ENCODE measurements around the gene RASGEF1C.

RASGEF1C gene

DNA sequence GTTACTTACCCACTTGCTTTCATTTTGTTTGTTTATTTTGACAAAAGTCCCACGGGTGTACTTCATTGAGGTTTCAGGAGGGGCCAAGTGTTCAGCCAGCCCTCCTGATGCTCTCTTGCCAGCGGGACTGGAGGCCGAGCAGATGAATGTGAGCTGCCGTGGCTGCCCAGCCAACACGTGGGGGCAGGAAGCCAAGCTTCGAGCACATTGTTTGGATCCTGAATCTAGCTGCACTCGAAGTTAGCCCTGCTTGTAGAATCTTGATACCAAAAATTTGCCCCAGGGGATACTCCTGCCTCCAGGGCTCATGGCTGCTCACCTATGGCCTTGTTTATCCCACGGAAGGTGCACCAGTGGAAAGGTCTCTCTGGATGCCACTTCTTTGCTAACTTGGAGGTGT lies 49.3 kb downstream of the RASGEF1C start:
- no peak for DNase-seq

GRCh38 chr5:180157866-180158265 lies 51.1 kb downstream of the RASGEF1C start:
- no peak for DNase-seq

DNA sequence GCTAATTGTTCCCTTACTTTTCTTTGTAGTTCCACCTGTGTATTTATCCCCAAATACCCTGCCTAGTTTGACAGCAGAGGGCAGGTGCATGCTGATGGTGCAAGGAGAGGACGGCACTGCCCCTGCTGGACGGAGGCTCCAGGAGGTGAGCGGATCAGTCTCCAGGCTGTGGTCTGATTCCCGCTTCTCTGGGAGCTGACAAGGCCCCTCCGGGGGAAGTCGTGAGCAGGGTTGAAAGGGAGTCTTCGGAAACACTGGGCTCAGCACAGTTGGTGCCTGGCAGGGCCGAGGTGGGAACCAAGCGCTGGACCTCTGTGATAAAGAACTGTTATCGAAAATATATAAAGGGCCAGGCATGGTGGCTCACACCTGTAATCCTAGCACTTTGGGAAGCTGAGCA lies 52.9 kb downstream of the RASGEF1C start:
- no peak for DNase-seq

DNA sequence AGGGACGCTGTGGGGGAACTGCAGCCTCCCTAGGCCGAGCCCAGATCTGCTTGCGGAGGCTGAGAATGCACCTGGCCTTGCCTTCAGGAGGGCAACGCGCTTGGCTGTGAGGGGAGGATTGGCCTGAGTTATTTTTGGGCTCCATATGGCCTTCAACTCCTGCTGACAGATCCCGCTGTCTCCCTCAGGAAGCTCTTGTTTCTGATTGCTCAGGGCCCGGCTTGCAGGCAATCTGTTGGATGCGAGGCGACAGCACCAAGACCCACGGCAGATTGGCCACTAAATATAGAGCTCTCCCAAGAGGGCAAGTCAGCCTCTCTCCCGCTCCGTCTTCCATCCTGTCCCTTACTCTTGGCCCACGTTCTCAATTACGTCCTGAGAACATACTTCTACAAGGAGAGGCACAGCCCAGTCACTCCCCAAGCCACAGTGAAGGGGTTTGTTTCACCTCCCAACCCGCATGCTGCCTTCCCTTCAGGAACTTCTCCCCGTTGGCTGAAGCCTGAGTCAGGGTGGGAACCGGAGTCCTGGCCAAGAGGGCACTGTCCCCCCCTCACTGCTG lies 53.6 kb downstream of the RASGEF1C start:
- no peak for DNase-seq

DNA sequence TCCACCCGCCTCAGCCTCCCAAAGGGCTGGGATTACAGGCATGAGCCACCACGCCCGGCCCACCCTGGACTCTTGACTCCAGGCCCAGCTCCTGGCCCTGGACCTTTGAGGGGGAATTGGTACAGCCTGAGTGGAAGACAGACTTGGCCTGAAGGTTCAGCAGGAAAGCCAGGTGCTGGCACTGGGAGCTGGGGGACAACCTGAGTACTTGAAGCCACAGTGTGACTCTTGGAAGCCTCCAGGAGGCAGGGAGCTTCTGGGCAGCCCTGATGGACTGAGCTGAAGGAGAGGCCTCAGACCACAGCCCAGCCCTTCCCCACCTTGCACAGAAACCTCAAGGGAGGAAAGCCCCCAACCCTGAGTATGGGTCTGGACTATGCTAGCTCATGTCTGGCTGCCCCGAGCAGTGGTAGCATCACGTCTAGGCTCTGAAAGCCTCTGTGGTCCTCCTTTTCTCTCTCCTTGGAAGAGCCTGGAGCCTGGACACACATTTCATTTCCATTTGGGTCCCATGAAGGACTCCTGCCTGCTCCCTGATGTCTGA lies 54.1 kb downstream of the RASGEF1C start:
- DNase-seq, result no peak

GRCh38 chr5:180153991-180154390 lies 55.0 kb downstream of the RASGEF1C start:
- DNase-seq, result no peak

DNA sequence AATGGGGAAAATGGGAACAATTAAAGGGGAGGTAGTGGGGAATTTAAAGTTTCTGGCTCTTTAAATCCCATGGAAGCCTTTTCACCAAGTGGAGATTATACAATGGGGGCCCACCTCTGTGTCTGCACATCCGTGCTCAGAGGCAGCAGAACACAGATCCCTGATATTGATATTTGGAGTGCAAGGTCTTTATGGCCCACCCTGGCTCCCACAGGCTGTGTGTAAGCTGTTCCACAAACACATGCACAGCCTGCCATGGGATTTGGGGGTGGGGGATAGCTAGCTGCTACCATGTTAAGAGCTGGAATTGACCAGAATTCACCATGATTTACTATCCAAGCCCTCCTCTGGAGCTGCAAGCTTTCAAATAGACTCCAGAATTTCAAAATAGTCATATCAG lies 55.9 kb downstream of the RASGEF1C start:
- DNase-seq, result no peak

GRCh38 chr5:180143656-180144364 lies 65.2 kb downstream of the RASGEF1C start:
- no peak for DNase-seq

DNA sequence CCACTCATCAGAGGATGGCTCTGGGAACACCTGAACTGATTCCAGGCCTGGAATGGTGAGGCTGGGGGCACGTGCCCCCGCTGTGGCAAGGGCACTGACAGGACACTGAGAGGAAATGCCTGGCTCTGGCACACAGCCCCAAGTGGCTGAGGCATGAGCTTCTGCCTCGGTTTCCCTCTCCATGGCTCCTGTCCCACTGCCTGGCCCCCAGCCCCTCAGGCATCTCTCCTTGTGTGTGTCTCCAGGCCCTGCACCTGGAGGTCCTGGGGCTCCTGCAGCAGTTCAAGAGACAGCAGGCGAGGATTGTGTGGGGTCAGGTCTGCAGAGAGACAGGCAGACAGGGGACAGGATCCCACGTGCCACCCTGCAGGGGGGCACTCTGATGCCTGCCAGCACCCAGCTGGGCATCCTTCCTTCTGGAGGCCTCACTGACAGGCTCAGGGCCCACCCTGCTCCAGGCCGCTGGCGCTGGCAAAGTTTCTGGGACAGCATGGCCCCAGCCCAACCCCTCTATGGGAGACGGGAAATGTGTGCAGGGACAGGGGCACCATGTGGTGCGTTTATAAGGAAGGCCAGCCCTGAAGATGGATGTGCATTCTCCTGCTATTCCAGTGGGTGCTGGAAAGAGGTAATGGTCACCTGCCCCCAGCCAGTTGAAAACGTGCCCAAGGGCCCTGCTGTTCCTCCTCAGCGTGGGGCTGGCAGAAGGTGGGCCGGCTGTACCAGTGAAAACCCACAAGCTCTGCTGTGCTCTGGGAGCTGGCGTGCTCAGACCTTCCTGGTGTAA lies 66.0 kb downstream of the RASGEF1C start:
- no peak for DNase-seq

GRCh38 chr5:180142021-180142765 lies 66.8 kb downstream of the RASGEF1C start:
- no peak for DNase-seq

GRCh38 chr5:180141068-180141660 lies 67.8 kb downstream of the RASGEF1C start:
- no peak for DNase-seq

GRCh38 chr5:180140571-180140970 lies 68.4 kb downstream of the RASGEF1C start:
- no peak for DNase-seq

- no peak for DNase-seq
Measured at GRCh38 chr5:180140079-180140554, 68.9 kb downstream of the RASGEF1C start.

DNA sequence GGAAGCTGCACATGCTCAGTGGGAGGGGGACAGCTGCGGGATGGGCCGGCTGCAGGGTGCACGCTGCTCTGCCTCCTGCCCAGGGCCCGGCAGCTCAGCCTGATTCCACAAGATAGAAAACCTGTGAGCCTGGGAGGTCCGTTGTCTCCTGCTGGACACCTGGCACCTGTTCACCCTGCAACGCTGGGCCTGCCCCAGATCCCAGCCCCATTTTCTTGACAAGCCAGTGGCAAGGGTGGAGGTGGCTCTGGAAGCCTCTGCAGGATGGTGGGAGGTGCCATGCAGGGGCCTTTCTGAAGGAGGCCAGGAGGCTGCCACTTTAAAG lies 69.3 kb downstream of the RASGEF1C start:
- no peak for DNase-seq

- DNase-seq, result no peak
Measured at GRCh38 chr5:180138976-180139730, 69.9 kb downstream of the RASGEF1C start.

- DNase-seq, result no peak
Measured at GRCh38 chr5:180138214-180138975, 70.6 kb downstream of the RASGEF1C start.

GRCh38 chr5:180137401-180138213 lies 71.4 kb downstream of the RASGEF1C start:
- no peak for DNase-seq

- no peak for DNase-seq
Measured at GRCh38 chr5:180136630-180137381, 72.2 kb downstream of the RASGEF1C start.

- no peak for DNase-seq
Measured at GRCh38 chr5:180135967-180136629, 72.9 kb downstream of the RASGEF1C start.
